Immature natural killer cell (primary cell): ENCODE measurements around the gene ARIH1. TPM values are rescaled to one million over a fixed set of nuclear protein-coding genes. Genes with fewer than 3 reads are reported as not detected.
"Not testable (repeated sequence)": the region's sequence is repeated elsewhere in the genome, so short reads cannot be mapped to it uniquely, and the experiment has no call there.

Experiments used
- DNase-seq, 3 donors: peaks; one replicate each; pipeline ENCODE4 v3.0.0; 2022; ENCODE audit warnings: mixed read lengths in 1 of 3
- H3K27ac Mint-ChIP-seq, 6 donors: one replicate each; pipeline ENCODE4 v1.8.0; 2020; ENCODE audit warnings: mixed read lengths in 6 of 6, mild to moderate bottlenecking in 5 of 6, inconsistent platforms in 4 of 6, moderate library complexity in 3 of 6
- H3K27me3 Mint-ChIP-seq, 3 donors: one replicate each; pipeline ENCODE4 v1.8.0; 2020 to 2021; ENCODE audit warnings: low read depth in 3 of 3, mild to moderate bottlenecking in 3 of 3, mixed read lengths in 3 of 3, moderate library complexity in 3 of 3, inconsistent platforms in 1 of 3
- H3K36me3 Mint-ChIP-seq, 3 donors: one replicate each; pipeline ENCODE4 v1.8.0; 2020; ENCODE audit warnings: mixed read lengths in 3 of 3, inconsistent platforms in 2 of 3, mild to moderate bottlenecking in 2 of 3
- H3K4me1 Mint-ChIP-seq, 2 donors: one replicate each; pipeline ENCODE4 v1.8.0; 2020; ENCODE audit warnings: inconsistent platforms in 2 of 2, mild to moderate bottlenecking in 2 of 2, mixed read lengths in 2 of 2, moderate library complexity in 1 of 2
- H3K4me3 Mint-ChIP-seq, 5 donors: one replicate each; pipeline ENCODE4 v1.8.0; 2020; ENCODE audit warnings: mild to moderate bottlenecking in 5 of 5, mixed read lengths in 5 of 5, inconsistent platforms in 3 of 5, moderate library complexity in 3 of 5
- H3K9me3 Mint-ChIP-seq, 6 donors: one replicate each; pipeline ENCODE4 v1.8.0; 2020; ENCODE audit warnings: mild to moderate bottlenecking in 6 of 6, mixed read lengths in 6 of 6, inconsistent platforms in 4 of 6, moderate library complexity in 3 of 6
- polyA plus RNA-seq, 3 donors: library from polyadenylated mRNA; unstranded; fragments of 300-500 nt; fragmentation: Illumina TruSeq; gene quantifications; one replicate each; pipeline ENCODE4 v1.2.3, GENCODE V29; 2021

The ARIH1 gene
- 10 to 100 TPM in 1 of 3 donors, 1 to 10 TPM in 2; 5.8 to 24.3 (median 8.0) TPM for polyA plus RNA-seq

GRCh38 chr15:72473614-72474465, at the start of gene ARIH1:
Gene ARIH1 (plus strand): TSS chr15:72474330. CDS start chr15:72474640, 310 bp downstream.
- H3K4me1 Mint-ChIP-seq: peaks cover 44 to 55% of the 10 kb centered on the region in 2 donors
- H3K27me3 Mint-ChIP-seq: peaks cover 12 to 21% (median 17%) of the 10 kb centered on the region in 3 donors

GRCh38 chr15:72426753-72427152, 47.4 kb upstream of the ARIH1 start:
- Mint-ChIP-seq H3K9me3 (peaks cover 1 to 15% (median 9%) of the 10 kb centered on the region in 6 donors), H3K27ac (no peak overlapping the region), H3K4me1 (peaks cover 0 to 6% of the 10 kb centered on the region in 2 donors), H3K27me3 (peaks cover 0 to 8% (median 4%) of the 10 kb centered on the region in 3 donors), H3K36me3 (peaks cover 0 to 7% (median 4%) of the 10 kb centered on the region in 3 donors), H3K4me3 (no peak overlapping the region)
- DNase-seq: no peak

More at GRCh38 chr15:72473614-72474465, at the start of gene ARIH1:
- Mint-ChIP-seq H3K4me3 (peak within 1 kb of the TSS; percentile 90 to 98 (median 93)), H3K27ac (peak within 1 kb of the TSS; percentile 94 to 100 (median 96)), H3K9me3 (no peaks in the 10 kb centered on the region), H3K36me3 (peaks cover 0 to 12% (median 0%) of the 10 kb centered on the region in 3 donors)
- DNase-seq: peak; percentile 97

- Mint-ChIP-seq H3K4me3 (no peak overlapping the region), H3K4me1 (no peaks in the 10 kb centered on the region), H3K27ac (no peak overlapping the region), H3K36me3 (peaks cover 8 to 13% (median 11%) of the 10 kb centered on the region in 3 donors), H3K27me3 (peaks cover 6 to 23% (median 21%) of the 10 kb centered on the region in 3 donors), H3K9me3 (peaks cover 11 to 26% (median 18%) of the 10 kb centered on the region in 6 donors)
- DNase-seq: no peak
These were observed 36.3 kb upstream of the ARIH1 start for GRCh38 chr15:72437650-72438316.

GRCh38 chr15:72442848-72443247, 31.3 kb upstream of the ARIH1 start:
- not testable (repeated sequence) for DNase-seq, H3K4me1 Mint-ChIP-seq, H3K4me3 Mint-ChIP-seq, H3K27ac Mint-ChIP-seq
- H3K27me3 Mint-ChIP-seq: peaks cover 7 to 11% (median 11%) of the 10 kb centered on the region in 3 donors
- H3K36me3 Mint-ChIP-seq: peaks cover 4 to 11% (median 4%) of the 10 kb centered on the region in 3 donors
- H3K9me3 Mint-ChIP-seq: peaks cover 5 to 12% (median 6%) of the 10 kb centered on the region in 6 donors

GRCh38 chr15:72445426-72445825, 28.7 kb upstream of the ARIH1 start:
- Mint-ChIP-seq H3K27ac (no peak overlapping the region), H3K27me3 (peaks cover 2 to 10% (median 7%) of the 10 kb centered on the region in 3 donors), H3K9me3 (peaks cover 0 to 2% (median 0%) of the 10 kb centered on the region in 6 donors), H3K4me3 (no peak overlapping the region), H3K4me1 (no peaks in the 10 kb centered on the region), H3K36me3 (peaks cover 0 to 8% (median 0%) of the 10 kb centered on the region in 3 donors)
- DNase-seq: no peak

- no peak for DNase-seq
- Mint-ChIP-seq H3K27me3 (peaks cover 0 to 4% (median 2%) of the 10 kb centered on the region in 3 donors), H3K4me3 (no peak overlapping the region), H3K4me1 (no peaks in the 10 kb centered on the region), H3K36me3 (no peaks in the 10 kb centered on the region), H3K27ac (no peak overlapping the region), H3K9me3 (no peaks in the 10 kb centered on the region)
These were observed 23.3 kb upstream of the ARIH1 start for GRCh38 chr15:72450805-72451204.

- H3K36me3 Mint-ChIP-seq: no peaks in the 10 kb centered on the region
- H3K4me3 Mint-ChIP-seq: no peak overlapping the region
- H3K4me1 Mint-ChIP-seq: no peaks in the 10 kb centered on the region
- no peak for DNase-seq
- H3K27me3 Mint-ChIP-seq: peaks cover 0 to 4% (median 2%) of the 10 kb centered on the region in 3 donors
- no peak overlapping the region for H3K27ac Mint-ChIP-seq
- H3K9me3 Mint-ChIP-seq: no peaks in the 10 kb centered on the region
These were observed 22.9 kb upstream of the ARIH1 start for GRCh38 chr15:72451224-72451623.

GRCh38 chr15:72456684-72457083, 17.4 kb upstream of the ARIH1 start:
- H3K27ac Mint-ChIP-seq: no peak overlapping the region
- no peaks in the 10 kb centered on the region for H3K9me3 Mint-ChIP-seq
- no peaks in the 10 kb centered on the region for H3K36me3 Mint-ChIP-seq
- H3K4me3 Mint-ChIP-seq: no peak overlapping the region
- peaks cover 3 to 4% of the 10 kb centered on the region in 2 donors for H3K4me1 Mint-ChIP-seq
- DNase-seq: no peak
- peaks cover 0 to 2% (median 0%) of the 10 kb centered on the region in 3 donors for H3K27me3 Mint-ChIP-seq

- H3K4me3 Mint-ChIP-seq: no peak overlapping the region
- no peaks in the 10 kb centered on the region for H3K36me3 Mint-ChIP-seq
- no peaks in the 10 kb centered on the region for H3K27me3 Mint-ChIP-seq
- no peaks in the 10 kb centered on the region for H3K9me3 Mint-ChIP-seq
- DNase-seq: no peak
- H3K4me1 Mint-ChIP-seq: peaks cover 11 to 14% of the 10 kb centered on the region in 2 donors
- H3K27ac Mint-ChIP-seq: no peak overlapping the region
These were observed 13.7 kb upstream of the ARIH1 start for GRCh38 chr15:72460402-72460801.

GRCh38 chr15:72463702-72464101, 10.4 kb upstream of the ARIH1 start:
- DNase-seq: no peak
- H3K9me3 Mint-ChIP-seq: no peaks in the 10 kb centered on the region
- peaks cover 11 to 14% of the 10 kb centered on the region in 2 donors for H3K4me1 Mint-ChIP-seq
- H3K27ac Mint-ChIP-seq: no peak overlapping the region
- H3K27me3 Mint-ChIP-seq: no peaks in the 10 kb centered on the region
- peak overlapping the region in 1 of 5 donors; percentile 2 for H3K4me3 Mint-ChIP-seq
- H3K36me3 Mint-ChIP-seq: no peaks in the 10 kb centered on the region

GRCh38 chr15:72464251-72464650, 9.9 kb upstream of the ARIH1 start:
- no peaks in the 10 kb centered on the region for H3K36me3 Mint-ChIP-seq
- no peak for DNase-seq
- no peaks in the 10 kb centered on the region for H3K27me3 Mint-ChIP-seq
- no peaks in the 10 kb centered on the region for H3K9me3 Mint-ChIP-seq
- no peak overlapping the region for H3K27ac Mint-ChIP-seq
- peaks cover 11 to 14% of the 10 kb centered on the region in 2 donors for H3K4me1 Mint-ChIP-seq
- no peak overlapping the region for H3K4me3 Mint-ChIP-seq

GRCh38 chr15:72468103-72468502, 6.0 kb upstream of the ARIH1 start:
- Mint-ChIP-seq H3K36me3 (peaks cover 0 to 4% (median 0%) of the 10 kb centered on the region in 3 donors), H3K4me3 (no peak overlapping the region), H3K27me3 (peaks cover 0 to 2% (median 0%) of the 10 kb centered on the region in 3 donors), H3K9me3 (no peaks in the 10 kb centered on the region), H3K27ac (no peak overlapping the region), H3K4me1 (peaks cover 6 to 7% of the 10 kb centered on the region in 2 donors)
- no peak for DNase-seq

- peaks cover 12 to 21% (median 17%) of the 10 kb centered on the region in 3 donors for H3K27me3 Mint-ChIP-seq
These were observed 1.0 kb upstream of the ARIH1 start for GRCh38 chr15:72472992-72473610.

More at GRCh38 chr15:72472992-72473610, 1.0 kb upstream of the ARIH1 start:
- Mint-ChIP-seq H3K36me3 (peaks cover 0 to 8% (median 0%) of the 10 kb centered on the region in 3 donors), H3K4me1 (peaks cover 38 to 47% of the 10 kb centered on the region in 2 donors), H3K27ac (peak overlapping the region; percentile 89 to 100 (median 94)), H3K9me3 (no peaks in the 10 kb centered on the region), H3K4me3 (peak overlapping the region; percentile 90 to 98 (median 93))
- DNase-seq: peak in 2 of 3 donors; percentile 18 to 21
